DMS 273 treated with DMSO at 0.1 percent for 48 hours (cell line): ENCODE data around the gene DDX1.

Experiments
- DNase-seq: peaks from one replicate; lab custom pipeline; 2025; lab: John Stamatoyannopoulos, UW

Gene DDX1

DNA sequence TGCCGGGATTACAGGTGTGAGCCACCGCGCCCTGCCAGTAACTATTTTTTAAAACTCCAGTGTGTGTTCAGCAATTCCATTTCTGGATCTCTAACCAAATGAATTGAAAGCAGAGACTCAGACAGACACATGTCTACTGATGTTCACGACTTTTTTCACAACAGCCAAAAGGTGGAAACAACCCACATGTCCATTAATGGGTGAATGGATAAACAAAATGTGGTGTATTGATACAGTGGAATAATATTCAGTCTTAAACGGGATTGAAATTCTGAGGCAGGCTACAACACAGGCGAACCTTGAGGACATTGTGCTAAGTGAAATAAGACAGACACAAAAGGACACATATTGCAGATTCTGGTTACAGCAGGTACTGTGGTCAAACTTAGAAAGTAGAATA is 55.0 kb downstream of the DDX1 start:
- DNase-seq: no peak

GRCh38 chr2:15647622-15648590 is 56.2 kb downstream of the DDX1 start:
- DNase-seq: no peak

DNA sequence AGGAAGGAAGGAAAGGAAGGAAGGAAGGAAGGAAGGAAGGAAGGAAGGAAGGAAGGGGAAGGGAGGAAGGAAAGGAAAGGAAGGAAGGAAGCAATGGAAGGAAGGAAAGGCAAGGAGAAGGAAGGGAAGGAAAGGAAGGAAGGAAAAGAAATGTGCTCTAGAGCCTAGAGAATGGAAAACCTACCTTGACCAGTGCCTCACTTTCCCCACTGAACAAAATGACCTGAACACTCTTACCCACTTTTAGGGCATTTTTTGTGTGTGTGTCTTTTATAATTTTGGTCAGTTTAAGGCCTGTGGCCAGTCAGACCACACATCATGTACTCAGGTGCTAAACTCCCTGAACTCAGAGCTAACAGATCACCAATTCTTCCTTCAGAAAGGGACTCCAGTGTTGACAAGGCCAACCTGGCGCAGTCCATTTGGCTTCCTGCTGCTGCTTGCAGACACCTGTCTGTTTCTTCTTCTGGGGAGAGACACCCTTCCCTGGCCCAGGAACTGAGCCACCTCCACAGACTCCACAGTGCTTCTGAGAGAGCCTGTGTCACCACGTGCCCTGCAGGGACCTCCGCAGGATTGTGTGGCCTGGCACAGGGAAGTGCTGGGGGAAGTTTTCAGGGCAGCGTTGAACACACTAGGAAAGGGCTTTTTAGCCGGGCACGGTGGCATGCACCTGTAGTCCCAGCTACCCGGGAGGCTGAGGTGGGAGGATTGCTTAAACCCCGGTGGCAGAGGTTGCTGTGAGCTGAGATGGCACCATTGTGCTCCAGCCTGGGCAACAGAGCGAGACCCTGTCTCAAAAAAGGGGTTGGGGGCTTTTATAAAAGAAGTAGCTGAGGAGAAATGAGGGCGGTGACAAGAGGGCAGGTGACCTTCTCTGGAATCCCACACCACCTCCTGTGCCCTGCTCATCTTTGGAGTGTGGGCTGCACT is 57.2 kb downstream of the DDX1 start:
- no peak for DNase-seq

DNA sequence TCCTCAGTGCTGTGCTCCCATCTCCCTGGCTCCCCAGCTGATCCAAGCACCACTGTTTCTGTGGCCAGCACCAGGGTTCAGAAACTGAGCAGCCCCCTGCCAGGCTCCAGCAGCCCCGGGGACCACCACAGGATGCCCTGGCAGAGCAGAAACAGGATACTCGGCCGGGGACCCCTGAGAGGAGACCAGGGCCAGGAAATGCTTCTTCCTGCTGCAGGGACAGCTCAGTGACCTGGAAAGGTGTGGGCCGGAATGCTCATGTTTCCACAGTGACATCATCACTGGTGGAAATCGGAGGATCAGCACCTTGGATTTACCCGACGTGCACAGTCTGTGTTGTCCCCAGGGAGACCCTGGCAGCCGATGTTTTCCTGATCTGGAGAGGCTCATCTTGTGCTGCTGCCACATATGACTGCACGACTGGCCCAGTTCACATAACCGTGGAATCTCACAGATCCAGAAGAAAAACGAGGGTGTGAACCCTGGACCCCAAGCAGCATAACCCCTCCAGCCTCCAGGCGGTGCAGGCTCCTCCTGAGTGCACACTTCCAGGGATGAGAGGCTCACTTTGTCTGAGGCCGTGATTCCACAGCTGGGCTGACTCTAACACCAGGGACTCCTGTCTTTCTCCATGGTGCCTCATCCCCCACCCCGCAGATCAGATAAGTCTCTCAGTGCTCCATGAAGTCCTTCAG is 58.0 kb downstream of the DDX1 start:
- DNase-seq: no peak

DNA sequence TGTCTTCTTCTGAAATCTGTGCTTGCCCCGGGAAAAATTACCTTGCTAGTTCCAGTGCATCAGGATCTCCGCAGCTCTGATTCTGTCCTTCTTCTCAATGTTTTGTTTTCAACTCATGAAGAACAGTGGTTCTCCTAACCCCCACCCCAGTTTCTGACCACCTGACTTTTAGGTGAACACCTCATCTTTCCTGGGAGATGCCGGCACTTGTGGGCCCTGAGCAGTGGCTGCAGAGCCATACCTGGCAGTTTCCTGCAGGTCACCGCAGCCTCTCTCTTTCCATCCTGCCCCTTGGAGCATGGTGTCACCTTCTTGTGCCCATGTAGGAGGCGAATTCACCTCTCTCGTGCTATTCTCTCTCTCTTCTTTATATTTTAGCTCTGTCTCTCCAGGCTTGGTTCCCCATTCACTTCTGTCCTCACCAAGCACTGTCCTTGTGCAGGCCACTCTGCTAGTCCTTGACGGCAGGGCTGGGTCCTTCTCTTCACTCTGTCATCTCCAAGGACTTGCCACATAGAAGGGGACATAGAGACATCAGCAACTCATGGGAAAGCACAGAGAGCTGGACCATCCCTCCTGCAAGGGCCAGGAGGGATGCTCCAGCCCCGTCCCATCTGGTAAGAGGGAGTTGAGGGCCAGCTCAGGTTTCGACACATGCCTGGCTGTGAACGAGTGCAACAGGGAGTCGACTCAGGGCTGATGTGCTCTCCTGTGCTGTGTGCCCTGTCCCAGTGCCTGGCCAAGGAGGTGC is 59.1 kb downstream of the DDX1 start:
- no peak for DNase-seq

DNA sequence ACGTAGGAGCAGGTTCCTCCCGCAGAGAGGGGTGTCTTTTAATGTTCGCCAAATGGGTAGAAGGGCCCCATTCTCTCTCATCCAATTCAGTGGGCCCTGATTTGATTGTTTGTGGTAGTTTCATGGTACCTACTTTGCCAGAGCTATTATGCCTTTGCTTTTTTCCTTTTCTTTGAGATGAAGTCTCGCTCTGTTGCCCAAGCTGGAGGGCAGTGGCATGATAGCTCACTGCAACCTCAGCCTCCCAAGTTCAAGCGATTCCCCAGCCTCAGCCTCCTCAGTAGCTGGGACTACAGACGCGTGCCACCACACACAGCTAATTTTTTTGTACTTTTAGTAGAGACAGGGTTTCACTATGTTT is 59.7 kb downstream of the DDX1 start:
- no peak for DNase-seq

- DNase-seq: no peak
Measured at GRCh38 chr2:15652252-15652651, 60.6 kb downstream of the DDX1 start.

DNA sequence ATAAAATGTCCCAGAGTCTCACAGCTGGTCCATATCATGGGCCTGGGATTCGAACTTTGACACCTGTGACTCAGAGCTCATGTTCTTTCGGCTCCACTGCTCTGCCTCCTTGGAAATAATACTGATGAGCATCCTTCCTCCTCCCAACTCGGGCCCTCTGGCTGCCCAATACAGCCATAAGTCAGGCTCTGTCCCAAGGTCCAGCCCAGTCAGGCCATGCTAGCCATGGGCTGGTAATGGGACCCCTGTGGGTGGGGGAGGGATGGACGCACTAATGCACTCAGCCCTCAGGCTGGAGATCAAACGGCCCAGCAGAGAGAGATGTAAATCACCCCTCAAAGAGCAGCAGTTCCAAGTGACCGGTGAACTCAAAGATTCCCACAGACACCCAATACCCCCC is 61.1 kb downstream of the DDX1 start:
- no peak for DNase-seq

- DNase-seq: no peak
Measured at GRCh38 chr2:15653806-15654726, 62.4 kb downstream of the DDX1 start.

DNA sequence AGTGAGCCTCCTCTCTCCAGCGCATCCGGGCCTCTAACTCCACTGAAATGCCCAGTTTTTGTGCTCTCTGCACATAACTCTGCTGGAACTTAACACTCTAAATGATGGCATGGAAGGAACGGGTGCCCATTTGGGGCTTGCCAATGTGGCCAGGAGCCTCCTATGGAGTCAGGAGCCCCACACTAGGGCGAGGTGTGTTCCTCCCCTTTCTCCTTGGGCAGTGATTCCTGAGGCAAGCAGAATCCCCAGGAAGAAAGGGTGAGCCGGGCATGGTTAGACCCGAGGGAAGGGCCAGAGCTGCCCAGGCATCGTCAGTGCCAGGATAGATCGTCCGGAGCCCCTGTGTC is 63.0 kb downstream of the DDX1 start:
- DNase-seq: no peak

DNA sequence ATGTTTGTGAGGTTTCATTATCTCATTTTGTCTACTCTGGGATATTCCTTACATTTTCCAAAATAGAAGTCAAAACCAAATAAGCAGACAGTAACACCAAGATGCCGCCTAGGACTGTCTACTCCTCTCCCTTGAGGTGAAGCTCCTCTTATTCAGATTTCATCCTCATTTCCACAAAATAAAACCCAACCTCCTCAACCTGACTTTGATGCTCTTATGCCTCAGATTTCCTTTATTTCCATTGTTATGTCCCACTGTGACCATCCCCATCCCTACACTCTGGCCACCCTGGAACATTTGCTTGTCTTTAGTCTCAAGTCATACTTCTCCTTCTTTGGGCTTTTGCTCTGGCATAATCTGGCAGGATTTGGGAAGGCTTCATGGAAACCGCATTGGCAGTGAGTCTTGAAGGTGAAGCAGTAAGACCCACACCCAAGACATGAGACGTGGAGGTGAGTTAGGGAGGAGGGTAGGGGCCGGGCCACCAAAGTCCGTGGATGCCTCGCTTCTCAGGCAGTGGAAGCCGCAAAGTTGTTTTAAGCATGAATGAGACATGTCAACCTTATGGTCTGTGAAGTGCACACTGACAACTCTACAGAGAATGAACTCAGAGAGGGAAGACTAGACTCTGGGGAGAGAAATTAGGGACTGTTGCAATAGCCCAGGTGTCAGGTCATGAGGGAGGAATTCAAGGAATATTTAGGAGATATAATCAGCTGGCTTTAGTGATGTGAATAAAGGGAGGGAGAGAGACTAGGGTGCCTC is 63.6 kb downstream of the DDX1 start:
- no peak for DNase-seq

GRCh38 chr2:15656090-15656489 is 64.4 kb downstream of the DDX1 start:
- no peak for DNase-seq

DNA sequence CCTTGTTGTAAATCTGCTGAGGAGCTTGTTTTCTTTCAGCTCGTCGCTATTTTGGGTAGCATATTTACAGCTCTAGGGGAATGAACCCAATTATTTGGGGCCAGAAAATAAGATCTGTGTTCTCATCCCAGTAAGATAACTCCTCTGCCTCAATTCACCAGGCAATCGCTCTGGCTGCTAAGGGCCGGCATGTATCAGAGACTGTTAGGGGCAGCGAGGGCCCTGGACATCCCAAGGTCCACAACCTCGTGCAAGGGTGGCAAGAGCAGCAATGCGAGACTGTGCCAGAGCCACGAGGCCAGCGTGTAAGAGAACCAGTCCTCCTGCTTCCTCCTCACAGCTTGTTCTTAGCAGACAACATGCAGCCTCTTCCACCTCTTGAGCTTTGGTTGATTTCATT is 66.1 kb downstream of the DDX1 start:
- DNase-seq: no peak

DNA sequence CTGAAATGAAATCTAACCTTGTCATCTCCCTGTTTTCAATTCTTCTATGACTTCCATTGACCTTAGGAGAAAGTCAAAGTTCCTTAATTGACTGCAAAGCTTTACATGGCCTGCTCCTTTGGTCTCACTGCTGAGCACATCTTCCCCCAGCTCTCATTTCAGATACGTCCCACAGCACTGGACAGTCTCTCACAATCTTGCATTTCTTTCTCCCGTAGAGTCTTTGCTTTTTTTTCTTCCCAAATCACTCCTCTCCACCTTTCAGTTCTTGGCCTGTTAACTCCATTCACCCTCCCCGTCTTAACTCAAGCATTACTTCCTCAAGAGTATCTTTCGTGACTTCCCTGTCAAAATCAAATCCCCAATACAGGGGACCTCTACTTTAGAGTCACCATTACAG is 67.2 kb downstream of the DDX1 start:
- DNase-seq: no peak

DNA sequence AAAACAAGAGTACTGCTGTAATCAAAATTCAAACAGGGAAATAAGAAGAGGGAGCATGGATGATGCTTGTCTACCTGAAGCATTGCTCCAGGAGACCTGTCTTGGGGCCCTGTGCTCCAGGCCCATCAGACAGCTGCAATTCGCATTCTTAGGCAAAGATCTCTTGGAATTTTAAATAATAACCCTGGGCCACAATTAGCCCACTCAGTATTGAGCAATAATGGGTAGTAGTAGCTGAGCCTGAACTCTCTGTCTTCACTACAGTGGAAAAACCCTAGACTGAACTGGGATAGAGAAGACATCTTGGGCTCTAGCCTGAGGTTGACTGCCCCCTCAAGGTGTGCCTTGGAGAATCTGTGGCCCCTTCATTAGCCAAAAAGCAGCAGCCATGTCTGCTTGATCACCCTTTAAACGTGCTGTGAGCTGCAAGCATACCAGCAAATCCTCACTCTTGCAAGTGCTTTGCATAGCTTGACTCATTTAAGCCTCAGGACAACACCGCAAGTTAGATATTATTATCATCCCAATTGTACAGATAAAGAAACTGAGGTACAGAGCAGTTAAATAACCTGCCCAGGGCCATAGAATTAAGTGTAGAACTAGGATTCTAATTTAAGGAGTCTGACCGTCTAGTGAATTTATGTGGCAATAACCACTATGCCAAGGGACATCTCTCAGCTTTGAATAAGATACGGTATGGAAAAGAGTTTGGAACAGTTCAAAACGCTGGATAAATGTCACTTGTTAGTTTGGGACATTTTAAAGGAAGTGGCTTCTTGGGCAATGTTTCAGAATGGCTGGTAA is 69.0 kb downstream of the DDX1 start:
- no peak for DNase-seq

DNA sequence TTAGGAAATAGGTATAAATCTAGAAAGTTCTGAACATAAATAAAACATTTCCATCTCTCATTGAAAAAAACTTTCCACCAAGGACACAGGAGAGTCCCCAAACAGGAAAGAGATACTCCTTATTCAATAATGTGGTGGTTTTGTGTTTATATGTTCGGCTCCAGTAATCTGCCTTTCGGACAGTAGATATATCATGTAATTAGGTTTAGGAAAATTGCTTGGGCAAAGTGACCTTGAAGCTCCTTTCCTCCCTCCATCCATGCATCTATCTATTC is 69.6 kb downstream of the DDX1 start:
- DNase-seq: no peak

- no peak for DNase-seq
Measured at GRCh38 chr2:15662026-15662425, 70.4 kb downstream of the DDX1 start.

DNA sequence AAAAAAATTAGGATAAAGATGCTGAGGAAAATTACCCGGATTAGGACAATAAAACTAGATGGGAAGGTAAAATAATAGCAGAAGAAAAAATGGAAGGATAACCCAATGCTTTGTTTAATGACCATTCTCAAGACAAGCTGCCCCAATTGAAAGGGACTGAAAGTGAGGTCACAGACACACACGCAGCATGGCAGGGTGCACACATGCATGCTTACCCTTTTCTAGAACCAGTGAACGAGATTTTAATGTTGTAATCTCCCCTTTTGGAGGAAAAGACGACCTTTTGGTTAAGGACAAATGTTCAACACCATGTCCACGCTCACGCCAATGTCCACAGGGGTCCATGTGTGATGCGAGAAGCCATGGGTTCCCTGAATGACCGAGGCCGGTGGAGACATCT is 70.9 kb downstream of the DDX1 start:
- DNase-seq: no peak

- DNase-seq: no peak
Measured at GRCh38 chr2:15663802-15664201, 72.1 kb downstream of the DDX1 start.
